Caco-2 (cell line): ENCODE data around the gene BTBD9. TPM values are rescaled to one million over a fixed set of nuclear protein-coding genes. Genes with fewer than 3 reads are reported as not detected.

Experiments used
- BruUV-seq: library from RNA; stranded (reverse); fragments of 400-500 nt; replicated peaks from 2 replicates; lab custom pipeline; 2021; lab: Mats Ljungman, UMichigan
- CTCF ChIA-PET: fragments of 300-600 bp; sonication (Branson Sonifier 250); formaldehyde crosslinking; loops from one replicate; lab custom pipeline; 2022; ENCODE audit warnings: antibody characterized with exemption; lab: Charles Lee
- POLR2A ChIA-PET: fragments of 300-600 bp; sonication (Branson Sonifier 250); formaldehyde crosslinking; loops from one replicate; lab custom pipeline; 2022; ENCODE audit warnings: antibody characterized with exemption; lab: Charles Lee
- DNase-seq, 2 experiments: peaks; one replicate each; pipeline versions ENCODE4 v3.0.0 to v3.0.0-alpha.2; 2020 to 2022
- H3K27me3 ChIP-seq: replicated peaks from 2 replicates; pipeline ENCODE4 v1.6.0; 2011; ENCODE audit warnings: low read length; ENCODE audit not compliant: control insufficient read depth, insufficient read depth
- H3K36me3 ChIP-seq: 2 replicates; pipeline ENCODE4 v1.5.1; 2011; ENCODE audit warnings: low read length; ENCODE audit not compliant: control insufficient read depth, insufficient read depth
- H3K4me1 ChIP-seq: fragments of 250-450 bp; sonication (Bioruptor Pico); 2 replicates; pipeline ENCODE4 v1.5.1; 2020; ENCODE audit warnings: mild to moderate bottlenecking
- H3K4me3 ChIP-seq: 2 replicates; pipeline ENCODE4 v1.5.1; 2011; ENCODE audit warnings: low read depth, mild to moderate bottlenecking, control low read depth, low read length
- H3K9me3 ChIP-seq: fragments of 250-450 bp; sonication (Bioruptor Pico); 2 replicates; pipeline ENCODE4 v1.5.1; 2020; ENCODE audit warnings: mild to moderate bottlenecking, moderate library complexity
- H3K27ac Mint-ChIP-seq: one replicate; pipeline ENCODE4 v1.8.0; 2022; ENCODE audit warnings: mixed read lengths; ENCODE audit not compliant: unreplicated experiment
- H3K27me3 Mint-ChIP-seq: one replicate; pipeline ENCODE4 v1.8.0; 2022; ENCODE audit warnings: mixed read lengths; ENCODE audit not compliant: insufficient read depth, unreplicated experiment
- H3K36me3 Mint-ChIP-seq: one replicate; pipeline ENCODE4 v1.8.0; 2022; ENCODE audit warnings: mild to moderate bottlenecking, mixed read lengths; ENCODE audit not compliant: insufficient read depth, unreplicated experiment
- H3K4me1 Mint-ChIP-seq: one replicate; pipeline ENCODE4 v1.8.0; 2022; ENCODE audit warnings: low read depth, mixed read lengths; ENCODE audit not compliant: unreplicated experiment
- H3K4me3 Mint-ChIP-seq: one replicate; pipeline ENCODE4 v1.8.0; 2022; ENCODE audit warnings: mild to moderate bottlenecking, moderate library complexity, mixed read lengths; ENCODE audit not compliant: unreplicated experiment
- H3K9me3 Mint-ChIP-seq: one replicate; pipeline ENCODE4 v1.8.0; 2022; ENCODE audit warnings: mixed read lengths; ENCODE audit not compliant: unreplicated experiment
- CTCF ChIP-seq, 2 experiments: fragments of 200-600 bp in 1 of 2; IDR thresholded peaks; 1 replicate in 1 of 2; 2 replicates in 1 of 2; pipeline versions ENCODE4 v1.5.1 to v1.8.0; 2011 to 2022; ENCODE audit warnings: antibody characterized with exemption in 1 of 2, control low read depth in 1 of 2, inconsistent platforms in 1 of 2, low read depth in 1 of 2, low read length in 1 of 2, mild to moderate bottlenecking in 1 of 2, moderate library complexity in 1 of 2; ENCODE audit not compliant: insufficient read depth in 1 of 2, severe bottlenecking in 1 of 2, unreplicated experiment in 1 of 2
- intact Hi-C: fragments of 100-400 bp; cut with micrococcal nuclease; formaldehyde crosslinking; loops from one replicate; pipeline ENCODE4 v1.10.0; 2022; ENCODE audit not compliant: unreplicated experiment
- total RNA-seq: library from RNA; stranded (reverse); gene quantifications from 2 replicates; pipeline ENCODE4 v1.2.3, GENCODE V29; 2022

Gene BTBD9
- total RNA-seq, 1 experiment from 2014 or later, result 19.6 TPM

- no peak for DNase-seq
- no TSS peak for BruUV-seq
- no peaks in the 10 kb centered on the region for H3K27me3 Mint-ChIP-seq
- Histone ChIP-seq H3K4me3 (no peak overlapping the region), H3K27me3 (no peaks in the 10 kb centered on the region), H3K9me3 (no peaks in the 10 kb centered on the region), H3K4me1 (no peaks in the 10 kb centered on the region), H3K36me3 (no peaks in the 10 kb centered on the region)
- ChIA-PET CTCF (interaction anchor here (0.7 kb wide), 1 partner anchor 1275 kb away, joined by 3 read pairs; no protein-coding TSS in a partner anchor), POLR2A (no interaction called here)
- no peak overlapping the region for H3K27ac Mint-ChIP-seq
- intact Hi-C loops, result no loop called here
- no peaks in the 10 kb centered on the region for H3K36me3 Mint-ChIP-seq
- no peaks in the 10 kb centered on the region for H3K4me1 Mint-ChIP-seq
- H3K4me3 Mint-ChIP-seq, result no peak overlapping the region
- H3K9me3 Mint-ChIP-seq, result no peaks in the 10 kb centered on the region
- TF ChIP-seq CTCF (IDR thresholded peaks at IDR 0.05; ENCODE audit: insufficient read depth in 1 of 2, low read depth in 1 of 2, low read length in 1 of 2, severe bottlenecking in 1 of 2, unreplicated experiment in 1 of 2), result no peak
Observed at GRCh38 chr6:38367231-38367630, 272.5 kb downstream of the BTBD9 start.

GRCh38 chr6:38366234-38366633 is 273.5 kb downstream of the BTBD9 start:
- Mint-ChIP-seq H3K9me3 (no peaks in the 10 kb centered on the region), H3K27ac (no peak overlapping the region), H3K4me3 (no peak overlapping the region), H3K4me1 (no peaks in the 10 kb centered on the region), H3K27me3 (no peaks in the 10 kb centered on the region), H3K36me3 (no peaks in the 10 kb centered on the region)
- Histone ChIP-seq H3K4me1 (no peaks in the 10 kb centered on the region), H3K4me3 (no peak overlapping the region), H3K27me3 (no peaks in the 10 kb centered on the region), H3K9me3 (no peaks in the 10 kb centered on the region), H3K36me3 (no peaks in the 10 kb centered on the region)
- intact Hi-C loops, result no loop called here
- BruUV-seq, result no TSS peak
- no peak for TF ChIP-seq CTCF (IDR thresholded peaks at IDR 0.05; ENCODE audit: insufficient read depth in 1 of 2, low read depth in 1 of 2, low read length in 1 of 2, severe bottlenecking in 1 of 2, unreplicated experiment in 1 of 2)
- CTCF ChIA-PET, result no interaction called here
- DNase-seq, result no peak
- POLR2A ChIA-PET, result no interaction called here

- Mint-ChIP-seq H3K4me3 (no peak overlapping the region), H3K4me1 (no peaks in the 10 kb centered on the region), H3K27me3 (no peaks in the 10 kb centered on the region), H3K9me3 (no peaks in the 10 kb centered on the region), H3K27ac (no peak overlapping the region), H3K36me3 (no peaks in the 10 kb centered on the region)
- no peak overlapping the region for H3K4me3 ChIP-seq
- TF ChIP-seq CTCF (IDR thresholded peaks at IDR 0.05; ENCODE audit: insufficient read depth in 1 of 2, low read depth in 1 of 2, low read length in 1 of 2, severe bottlenecking in 1 of 2, unreplicated experiment in 1 of 2), result no peak
- ChIA-PET POLR2A (no interaction called here), CTCF (no interaction called here)
- H3K9me3 ChIP-seq, result no peaks in the 10 kb centered on the region
- DNase-seq, result no peak
- H3K27me3 ChIP-seq, result no peaks in the 10 kb centered on the region
- no TSS peak for BruUV-seq
- H3K36me3 ChIP-seq, result no peaks in the 10 kb centered on the region
- intact Hi-C loops, result no loop called here
- H3K4me1 ChIP-seq, result no peaks in the 10 kb centered on the region
Observed at GRCh38 chr6:38364775-38365174, 275.0 kb downstream of the BTBD9 start.
